Measurements from ENCODE around the gene PSAT1.

PSAT1 gene

DNA sequence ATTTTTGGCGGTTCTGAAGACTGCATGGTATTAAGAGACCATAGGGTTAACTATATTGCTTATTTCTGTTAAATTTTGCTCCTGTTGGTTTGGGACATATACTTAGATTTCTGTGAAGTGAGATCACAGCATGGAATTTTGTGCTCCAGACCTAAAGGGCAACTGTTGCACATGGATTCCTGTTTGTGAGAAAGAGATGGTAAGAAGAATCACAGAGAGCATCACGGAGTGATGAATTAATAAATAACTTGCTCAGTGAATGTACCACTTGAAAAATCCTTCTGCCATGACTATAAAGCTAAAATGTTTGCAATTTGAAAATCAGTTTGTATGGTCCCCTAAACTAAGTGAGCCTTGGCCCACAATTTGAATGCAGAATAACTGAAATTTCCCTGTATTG is 4.5 kb downstream of the PSAT1 start:
- Histone ChIP-seq H3K4me3 (IDR thresholded peaks at IDR 0.05; ENCODE audit: insufficient read depth, low read depth, low read length) (no peak overlapping the region), H3K36me3 (ENCODE audit: insufficient read depth) (no peaks in the 10 kb centered on the region), H3K27ac (no peak overlapping the region), H4K20me1 (ENCODE audit: insufficient read depth) (no peaks in the 10 kb centered on the region), H3K9ac (no peak overlapping the region), H2AFZ (ENCODE audit: low read depth) (no peak overlapping the region), H3K4me1 (ENCODE audit: low read depth, poor library complexity, severe bottlenecking) (no peaks in the 10 kb centered on the region), H3K27me3 (ENCODE audit: insufficient read depth, low read depth) (no peaks in the 10 kb centered on the region), H3K4me2 (no peak overlapping the region), H3K79me2 (ENCODE audit: insufficient read depth, low read depth) (no peaks in the 10 kb centered on the region)
- no peak for TF ChIP-seq CTCF (conservative IDR thresholded peaks at IDR 0.05; ENCODE audit: low read depth, low read length)

GRCh38 chr9:78303377-78304062 is 6.6 kb downstream of the PSAT1 start:
- H4K20me1 ChIP-seq (ENCODE audit: insufficient read depth) = no peaks in the 10 kb centered on the region
- H3K79me2 ChIP-seq (ENCODE audit: insufficient read depth, low read depth) = no peaks in the 10 kb centered on the region
- no peak overlapping the region for H3K9ac ChIP-seq
- no peak overlapping the region for H3K4me2 ChIP-seq
- H2AFZ ChIP-seq (ENCODE audit: low read depth) = no peak overlapping the region
- H3K27ac ChIP-seq = no peak overlapping the region
- H3K27me3 ChIP-seq (ENCODE audit: insufficient read depth, low read depth) = no peaks in the 10 kb centered on the region
- no peaks in the 10 kb centered on the region for H3K36me3 ChIP-seq (ENCODE audit: insufficient read depth)
- H3K4me3 ChIP-seq (IDR thresholded peaks at IDR 0.05; ENCODE audit: insufficient read depth, low read depth, low read length) = no peak overlapping the region
- TF ChIP-seq CTCF (conservative IDR thresholded peaks at IDR 0.05; ENCODE audit: low read depth, low read length) = no peak
- no peaks in the 10 kb centered on the region for H3K4me1 ChIP-seq (ENCODE audit: low read depth, poor library complexity, severe bottlenecking)

DNA sequence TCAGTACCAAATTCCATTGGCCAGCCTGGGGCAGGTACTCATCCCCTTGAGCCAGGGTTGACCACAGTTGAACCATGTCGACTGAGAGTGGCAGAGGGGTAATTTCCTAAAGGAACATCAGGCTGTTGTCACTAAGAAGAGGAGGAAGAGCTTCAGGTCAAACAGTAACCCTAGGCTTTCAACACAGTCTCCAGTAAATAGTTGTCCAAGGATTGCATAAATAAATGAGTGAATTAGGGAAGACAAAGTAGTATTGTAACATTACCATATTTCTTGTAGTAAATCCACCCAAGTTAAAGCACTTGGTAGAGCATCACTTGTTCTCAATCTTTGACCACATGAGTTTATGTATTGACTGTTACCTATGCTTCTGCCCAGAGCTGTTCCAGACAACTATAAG is 7.4 kb downstream of the PSAT1 start:
- no peak overlapping the region for H3K4me2 ChIP-seq
- H3K4me1 ChIP-seq (ENCODE audit: low read depth, poor library complexity, severe bottlenecking) = no peaks in the 10 kb centered on the region
- H3K36me3 ChIP-seq (ENCODE audit: insufficient read depth) = no peaks in the 10 kb centered on the region
- no peaks in the 10 kb centered on the region for H3K27me3 ChIP-seq (ENCODE audit: insufficient read depth, low read depth)
- H3K27ac ChIP-seq = no peak overlapping the region
- no peak overlapping the region for H3K9ac ChIP-seq
- H2AFZ ChIP-seq (ENCODE audit: low read depth) = no peak overlapping the region
- no peaks in the 10 kb centered on the region for H4K20me1 ChIP-seq (ENCODE audit: insufficient read depth)
- TF ChIP-seq CTCF (conservative IDR thresholded peaks at IDR 0.05; ENCODE audit: low read depth, low read length) = no peak
- H3K4me3 ChIP-seq (IDR thresholded peaks at IDR 0.05; ENCODE audit: insufficient read depth, low read depth, low read length) = no peak overlapping the region
- H3K79me2 ChIP-seq (ENCODE audit: insufficient read depth, low read depth) = no peaks in the 10 kb centered on the region

- no peaks in the 10 kb centered on the region for H3K27me3 ChIP-seq (ENCODE audit: insufficient read depth, low read depth)
- no peak overlapping the region for H3K4me2 ChIP-seq
- no peak overlapping the region for H2AFZ ChIP-seq (ENCODE audit: low read depth)
- H3K9ac ChIP-seq = no peak overlapping the region
- no peaks in the 10 kb centered on the region for H3K4me1 ChIP-seq (ENCODE audit: low read depth, poor library complexity, severe bottlenecking)
- no peaks in the 10 kb centered on the region for H3K36me3 ChIP-seq (ENCODE audit: insufficient read depth)
- no peak for TF ChIP-seq CTCF (conservative IDR thresholded peaks at IDR 0.05; ENCODE audit: low read depth, low read length)
- no peak overlapping the region for H3K4me3 ChIP-seq (IDR thresholded peaks at IDR 0.05; ENCODE audit: insufficient read depth, low read depth, low read length)
- no peaks in the 10 kb centered on the region for H3K79me2 ChIP-seq (ENCODE audit: insufficient read depth, low read depth)
- H3K27ac ChIP-seq = no peak overlapping the region
- no peaks in the 10 kb centered on the region for H4K20me1 ChIP-seq (ENCODE audit: insufficient read depth)
Observed at GRCh38 chr9:78306222-78307076, 9.5 kb downstream of the PSAT1 start.
